Tibial artery (tissue), 4 donors: ENCODE results near the gene ERC2.

Experiments
- DNase-seq, 2 donors: peaks; one replicate each; pipeline ENCODE4 v3.0.0-alpha.2; 2019
- H3K27ac ChIP-seq, 2 donors: fragments of 200-600 bp; sonication (generic) in 1 of 2; 1 replicate in 1 of 2; 2 replicates in 1 of 2; pipeline ENCODE4 v1.5.1; 2018 to 2019; ENCODE audit warnings: mild to moderate bottlenecking in 1 of 2
- H3K27me3 ChIP-seq, 2 donors: fragments of 200-600 bp; sonication (generic) in 1 of 2; one replicate each; pipeline versions ENCODE4 v1.5.1 to v1.6.0; 2016 to 2019
- H3K36me3 ChIP-seq, 3 donors: fragments of 200-600 bp; sonication (generic) in 2 of 3; one replicate each; pipeline ENCODE4 v1.5.1; 2016 to 2019; ENCODE audit warnings: mild to moderate bottlenecking in 2 of 3
- H3K4me1 ChIP-seq, 4 donors: fragments of 200-600 bp; sonication (generic) in 2 of 4; 1 replicate in 3 of 4; 2 replicates in 1 of 4; pipeline ENCODE4 v1.5.1; 2016 to 2019
- H3K4me3 ChIP-seq, 2 donors: fragments of 200-600 bp; sonication (generic) in 1 of 2; 1 replicate in 1 of 2; 2 replicates in 1 of 2; pipeline ENCODE4 v1.5.1; 2018 to 2019; ENCODE audit warnings: mild to moderate bottlenecking in 2 of 2
- H3K9me3 ChIP-seq, 3 donors: fragments of 200-600 bp; sonication (generic) in 1 of 3; one replicate each; pipeline ENCODE4 v1.5.1; 2016 to 2019
- CTCF ChIP-seq, 2 experiments: fragments of 200-600 bp in 1 of 2; fragments of 450-650 bp in 1 of 2; IDR thresholded peaks; one replicate each; pipeline ENCODE4 v1.5.1; 2017 to 2019; ENCODE audit warnings: antibody characterized with exemption in 2 of 2, mild to moderate bottlenecking in 1 of 2, moderate library complexity in 1 of 2
- intact Hi-C: fragments of 100-400 bp; cut with DNase I; formaldehyde crosslinking; loops from one replicate; pipeline ENCODE4 v1.15.0; 2023; ENCODE audit warnings: low total_unique reads

The ERC2 gene

GRCh38 chr3:55489798-55490132 is 978.5 kb downstream of the ERC2 start:
- no peaks in the 10 kb centered on the region for H3K9me3 ChIP-seq
- intact Hi-C loops, result loop anchor here (5.0 kb wide), 1 partner anchor 763 kb away; no protein-coding TSS in a partner anchor
- no peaks in the 10 kb centered on the region for H3K36me3 ChIP-seq
- no peak for DNase-seq
- no peak overlapping the region for H3K27ac ChIP-seq
- no peak overlapping the region for H3K4me3 ChIP-seq
- no peak for TF ChIP-seq CTCF (IDR thresholded peaks at IDR 0.05)
- H3K4me1 ChIP-seq, result peaks cover 0 to 51% (median 37%) of the 10 kb centered on the region in 4 donors
- H3K27me3 ChIP-seq, result peaks cover 0 to 83% of the 10 kb centered on the region in 2 donors

- no peaks in the 10 kb centered on the region for H3K36me3 ChIP-seq
- H3K9me3 ChIP-seq, result no peaks in the 10 kb centered on the region
- peaks cover 0 to 86% of the 10 kb centered on the region in 2 donors for H3K27me3 ChIP-seq
- H3K4me1 ChIP-seq, result peaks cover 0 to 53% (median 38%) of the 10 kb centered on the region in 4 donors
- intact Hi-C loops, result loop anchor here (5.0 kb wide), 1 partner anchor 764 kb away; no protein-coding TSS in a partner anchor
- no peak for TF ChIP-seq CTCF (IDR thresholded peaks at IDR 0.05)
- no peak for DNase-seq
- no peak overlapping the region for H3K27ac ChIP-seq
- peak overlapping the region; percentile 54 to 71 for H3K4me3 ChIP-seq
Observed at GRCh38 chr3:55488398-55489055, 979.7 kb downstream of the ERC2 start.

GRCh38 chr3:55487381-55488241 is 980.7 kb downstream of the ERC2 start:
- H3K4me3 ChIP-seq, result peak overlapping the region; percentile 54 to 71
- H3K27me3 ChIP-seq, result peaks cover 0 to 88% of the 10 kb centered on the region in 2 donors
- H3K9me3 ChIP-seq, result no peaks in the 10 kb centered on the region
- peaks cover 0 to 56% (median 39%) of the 10 kb centered on the region in 4 donors for H3K4me1 ChIP-seq
- no peak for TF ChIP-seq CTCF (IDR thresholded peaks at IDR 0.05)
- H3K27ac ChIP-seq, result no peak overlapping the region
- H3K36me3 ChIP-seq, result no peaks in the 10 kb centered on the region
- intact Hi-C loops, result loop anchor here (5.0 kb wide), 1 partner anchor 765 kb away; no protein-coding TSS in a partner anchor
- DNase-seq, result no peak

GRCh38 chr3:55486857-55487380 is 981.3 kb downstream of the ERC2 start, which contains the start of gene WNT5A:
WNT5A (minus strand) TSS chr3:55487306; CDS start chr3:55486985, 321 bp downstream.
- no peak for DNase-seq
- Histone ChIP-seq H3K36me3 (no peaks in the 10 kb centered on the region), H3K27ac (no peak within 1 kb of the TSS), H3K4me1 (peaks cover 0 to 63% (median 46%) of the 10 kb centered on the region in 4 donors), H3K9me3 (no peaks in the 10 kb centered on the region), H3K4me3 (peak within 1 kb of the TSS; percentile 54 to 71), H3K27me3 (peaks cover 0 to 90% of the 10 kb centered on the region in 2 donors)
- intact Hi-C loops, result loop anchor here (5.0 kb wide), 1 partner anchor 765 kb away; no protein-coding TSS in a partner anchor
- TF ChIP-seq CTCF (IDR thresholded peaks at IDR 0.05), result no peak

- DNase-seq, result no peak
- intact Hi-C loops, result loop anchor here (5.0 kb wide), 1 partner anchor 766 kb away; no protein-coding TSS in a partner anchor
- Histone ChIP-seq H3K4me3 (peak overlapping the region; percentile 54 to 71), H3K27me3 (peaks cover 0 to 90% of the 10 kb centered on the region in 2 donors), H3K9me3 (no peaks in the 10 kb centered on the region), H3K4me1 (peaks cover 0 to 69% (median 52%) of the 10 kb centered on the region in 4 donors), H3K27ac (no peak overlapping the region), H3K36me3 (no peaks in the 10 kb centered on the region)
- no peak for TF ChIP-seq CTCF (IDR thresholded peaks at IDR 0.05)
Observed at GRCh38 chr3:55486101-55486856, 982.0 kb downstream of the ERC2 start.
